K562 (cell line): ENCODE measurements around the gene AGPAT2. TPM values are rescaled to one million over a fixed set of nuclear protein-coding genes. Genes with fewer than 3 reads are reported as not detected.
A peak's percentile ranks its signal among the peaks of the same experiment; 100 is the strongest.

ENCODE experiments used
- ATF2 ChIP-seq: sonication (generic); formaldehyde crosslinking; IDR thresholded peaks from 2 replicates; pipeline ENCODE4 v1.8.1; 2022; ENCODE audit warnings: missing genetic modification reagents
- HNRNPL ChIP-seq: fragments of 200-400 bp; formaldehyde crosslinking; IDR thresholded peaks from 2 replicates; pipeline ENCODE4 v1.6.1; 2017; ENCODE audit warnings: low read depth, mild to moderate bottlenecking, low read length
- KLF6 ChIP-seq: fragments of 250-450 bp; sonication (Bioruptor Pico); IDR thresholded peaks from 2 replicates; pipeline ENCODE4 v1.4.0; 2020; ENCODE audit warnings: mild to moderate bottlenecking, moderate library complexity, borderline replicate concordance
- NCOA1 ChIP-seq: fragments of 450-650 bp; IDR thresholded peaks from 2 replicates; pipeline ENCODE4 v1.6.1; 2016; ENCODE audit warnings: low read depth
- NCOA4 ChIP-seq: fragments of 450-650 bp; IDR thresholded peaks from 2 replicates; pipeline ENCODE4 v1.6.1; 2018; ENCODE audit warnings: mild to moderate bottlenecking; ENCODE audit not compliant: partially characterized antibody
- NCOA6 ChIP-seq: fragments of 450-650 bp; IDR thresholded peaks from 2 replicates; pipeline ENCODE4 v1.6.1; 2017; ENCODE audit warnings: mild to moderate bottlenecking
- POLR2A ChIP-seq: fragments of 450-650 bp; conservative IDR thresholded peaks from 2 replicates; pipeline ENCODE4 v1.6.1; 2016
- POLR2G ChIP-seq: fragments of 200-400 bp; formaldehyde crosslinking; IDR thresholded peaks from 2 replicates; pipeline ENCODE4 v1.6.1; 2017; ENCODE audit warnings: low read depth, mild to moderate bottlenecking, antibody characterized with exemption, low read length, moderate library complexity
- PRDM10 ChIP-seq: fragments of 450-650 bp; IDR thresholded peaks from 2 replicates; pipeline ENCODE4 v1.6.1; 2018; ENCODE audit not compliant: partially characterized antibody
- RCOR1 ChIP-seq, 2 experiments: IDR thresholded peaks; 2 replicates each; pipeline ENCODE4 v1.6.1; 2012; ENCODE audit warnings: low read depth in 2 of 2, low read length in 2 of 2, borderline replicate concordance in 1 of 2, improper control_type of control experiment in 1 of 2
- TRIM24 ChIP-seq, 2 experiments: fragments of 450-650 bp; IDR thresholded peaks; 2 replicates each; pipeline ENCODE4 v1.6.1; 2016
- ZBED1 ChIP-seq: IDR thresholded peaks from 2 replicates; pipeline ENCODE4 v1.6.1; 2014
- ZBTB8A ChIP-seq: fragments of 450-650 bp; IDR thresholded peaks from 2 replicates; pipeline ENCODE4 v1.6.1; 2018; ENCODE audit warnings: mild to moderate bottlenecking, moderate library complexity; ENCODE audit not compliant: partially characterized antibody
- ZNF165 ChIP-seq: fragments of 250-450 bp; sonication (Bioruptor Pico); IDR thresholded peaks from 2 replicates; pipeline ENCODE4 v1.4.0; 2020; ENCODE audit warnings: borderline replicate concordance
- ZNF609 ChIP-seq: sonication (generic); formaldehyde crosslinking; IDR thresholded peaks from 2 replicates; pipeline ENCODE4 v1.8.1; 2023; ENCODE audit warnings: missing genetic modification reagents, mild to moderate bottlenecking, borderline replicate concordance
- ZNF699 ChIP-seq: fragments of 250-450 bp; sonication (Bioruptor Pico); IDR thresholded peaks from 2 replicates; pipeline ENCODE4 v1.8.0; 2021; ENCODE audit warnings: mild to moderate bottlenecking, moderate library complexity; ENCODE audit not compliant: insufficient replicate concordance
- polyA plus RNA-seq, 8 experiments: library from polyadenylated mRNA; depleted of rRNA in 4 of 8; stranded (reverse) in 5 of 8; unstranded in 3 of 8; fragments of >200 nt; fragmentation: Nextera tagmentation in 2 of 8; fragmentation: Illumina TruSeq in 1 of 8; extraction: Ambion mirVana in 2 of 8; extraction: Trizol in 1 of 8; gene quantifications; 2 replicates each; pipeline versions ENCODE4 v1.2.1 to v1.2.3, GENCODE V29; 2011 to 2014; ENCODE audit warnings: inconsistent platforms in 1 of 8, missing spikeins in 1 of 8
- total RNA-seq, 7 experiments: library from RNA; depleted of rRNA in 6 of 7; stranded (reverse); fragments of >200 nt in 6 of 7; fragmentation: Illumina TruSeq in 2 of 7; extraction: Trizol in 2 of 7; gene quantifications; 2 replicates each; pipeline versions ENCODE4 v1.2.1 to v1.2.3, GENCODE V29; 2011 to 2021; ENCODE audit warnings: low replicate concordance in 1 of 7
- TF ChIP-seq, protein P1 (sequence below): sonication (generic); formaldehyde crosslinking; IDR thresholded peaks from 2 replicates; pipeline ENCODE4 v1.8.1; 2023; ENCODE audit warnings: mild to moderate bottlenecking, missing genetic modification reagents

The AGPAT2 gene
- total and polyA plus RNA-seq, 9 of the 15 experiments (the other 6 are each of a cell fraction or from before 2014, with no cell fraction given), result 0.13 to 54.5 (median 23.9) TPM

- TF ChIP-seq ZBTB8A (no peak), PRDM10 (no peak), NCOA6 (no peak), KLF6 (no peak), ATF2 (CRISPR knock-in tag) (no peak), ZBED1 (peak; percentile 64; the same call in 1 of the 2 replicates), ZNF165 (CRISPR knock-in tag) (no peak), ZNF609 (CRISPR knock-in tag) (no peak), POLR2G (peak; percentile 77), RCOR1 (IDR thresholded peaks at IDR 0.05; ENCODE audit: borderline replicate concordance in 1 of 2, low read depth in 2 of 2, low read length in 2 of 2) (no peak), TRIM24 (IDR thresholded peaks at IDR 0.05) (no peak), POLR2A (peak; percentile 40), NCOA1 (no peak), HNRNPL (peak; percentile 71; the same call in 1 of the 2 replicates), ZNF699 (CRISPR knock-in tag) (no peak), NCOA4 (no peak)
- TF ChIP-seq, protein P1, sequence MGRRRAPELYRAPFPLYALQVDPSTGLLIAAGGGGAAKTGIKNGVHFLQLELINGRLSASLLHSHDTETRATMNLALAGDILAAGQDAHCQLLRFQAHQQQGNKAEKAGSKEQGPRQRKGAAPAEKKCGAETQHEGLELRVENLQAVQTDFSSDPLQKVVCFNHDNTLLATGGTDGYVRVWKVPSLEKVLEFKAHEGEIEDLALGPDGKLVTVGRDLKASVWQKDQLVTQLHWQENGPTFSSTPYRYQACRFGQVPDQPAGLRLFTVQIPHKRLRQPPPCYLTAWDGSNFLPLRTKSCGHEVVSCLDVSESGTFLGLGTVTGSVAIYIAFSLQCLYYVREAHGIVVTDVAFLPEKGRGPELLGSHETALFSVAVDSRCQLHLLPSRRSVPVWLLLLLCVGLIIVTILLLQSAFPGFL (CRISPR knock-in tag), result no peak
Observed at GRCh38 chr9:136666372-136667213, 20.7 kb downstream of the AGPAT2 start (continued).
